Cardiac muscle cell (in vitro differentiated cells and primary cell): ENCODE results near the gene FAM177B. TPM values are rescaled to one million over a fixed set of nuclear protein-coding genes. Genes with fewer than 3 reads are reported as not detected.
A peak's percentile ranks its signal among the peaks of the same experiment; 100 is the strongest.

Experiments
- DNase-seq, 2 donors: peaks; one replicate each; pipeline versions ENCODE4 v3.0.0 to v3.0.0-alpha.2; 2010 to 2017; ENCODE audit warnings: low read depth in 1 of 2, low spot score in 1 of 2
- H3K27ac ChIP-seq: fragments of 200-600 bp; sonication (generic); 2 replicates; pipeline ENCODE4 v1.5.1; 2016
- H3K27me3 ChIP-seq: fragments of 200-600 bp; sonication (generic); 2 replicates; pipeline ENCODE4 v1.6.0; 2016; ENCODE audit warnings: control low read depth
- H3K36me3 ChIP-seq: fragments of 200-600 bp; sonication (generic); 2 replicates; pipeline ENCODE4 v1.5.1; 2016; ENCODE audit warnings: control low read depth
- H3K4me1 ChIP-seq: fragments of 200-600 bp; sonication (generic); 2 replicates; pipeline ENCODE4 v1.8.1; 2017; ENCODE audit warnings: low read depth, mild to moderate bottlenecking, mixed run types
- H3K4me3 ChIP-seq: fragments of 200-600 bp; sonication (generic); 2 replicates; pipeline ENCODE4 v1.5.1; 2016; ENCODE audit warnings: mild to moderate bottlenecking
- H3K9me3 ChIP-seq: fragments of 200-600 bp; sonication (generic); 2 replicates; pipeline ENCODE4 v1.5.1; 2017; ENCODE audit warnings: low read depth, mild to moderate bottlenecking, control low read depth
- polyA plus RNA-seq: library from polyadenylated mRNA; unstranded; fragments of >200 nt; fragmentation: Nextera tagmentation; extraction: Ambion mirVana; gene quantifications from 2 replicates; pipeline ENCODE4 v1.2.1, GENCODE V29; 2016
- total RNA-seq: library from RNA; depleted of rRNA; stranded (reverse); fragments of >200 nt; gene quantifications from 2 replicates; pipeline ENCODE4 v1.2.3, GENCODE V29; 2016
- TF ChIP-seq, protein P1 (sequence below): IDR thresholded peaks from 2 replicates; pipeline ENCODE4 v1.5.1; 2012; ENCODE audit warnings: low read depth, mild to moderate bottlenecking, low read length

The FAM177B gene
- total and polyA plus RNA-seq, 2 experiments from 2014 or later = not detected

DNA sequence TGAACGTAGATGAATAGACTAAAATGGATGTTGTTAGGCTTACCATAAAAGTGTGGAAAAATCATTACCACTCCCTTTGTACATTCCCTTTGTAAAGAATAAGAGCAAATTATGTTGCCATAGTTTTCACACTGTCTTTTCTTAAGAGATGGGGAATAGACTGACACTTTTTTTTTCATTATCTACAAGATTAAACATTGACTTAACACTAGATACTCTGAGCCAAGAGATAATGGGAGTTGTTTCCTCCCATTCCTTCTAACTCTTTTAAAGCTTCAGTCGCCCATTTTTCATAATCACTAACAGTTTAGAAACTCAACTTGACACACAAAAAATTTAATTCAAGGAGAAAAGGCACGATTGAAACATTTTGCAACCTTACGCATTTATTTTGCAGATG lies 34.8 kb upstream of the FAM177B start:
- DNase-seq = no peak
- H3K36me3 ChIP-seq = peaks cover 17% of the 10 kb centered on the region
- no peak overlapping the region for H3K4me3 ChIP-seq
- no peaks in the 10 kb centered on the region for H3K9me3 ChIP-seq
- TF ChIP-seq, protein P1, sequence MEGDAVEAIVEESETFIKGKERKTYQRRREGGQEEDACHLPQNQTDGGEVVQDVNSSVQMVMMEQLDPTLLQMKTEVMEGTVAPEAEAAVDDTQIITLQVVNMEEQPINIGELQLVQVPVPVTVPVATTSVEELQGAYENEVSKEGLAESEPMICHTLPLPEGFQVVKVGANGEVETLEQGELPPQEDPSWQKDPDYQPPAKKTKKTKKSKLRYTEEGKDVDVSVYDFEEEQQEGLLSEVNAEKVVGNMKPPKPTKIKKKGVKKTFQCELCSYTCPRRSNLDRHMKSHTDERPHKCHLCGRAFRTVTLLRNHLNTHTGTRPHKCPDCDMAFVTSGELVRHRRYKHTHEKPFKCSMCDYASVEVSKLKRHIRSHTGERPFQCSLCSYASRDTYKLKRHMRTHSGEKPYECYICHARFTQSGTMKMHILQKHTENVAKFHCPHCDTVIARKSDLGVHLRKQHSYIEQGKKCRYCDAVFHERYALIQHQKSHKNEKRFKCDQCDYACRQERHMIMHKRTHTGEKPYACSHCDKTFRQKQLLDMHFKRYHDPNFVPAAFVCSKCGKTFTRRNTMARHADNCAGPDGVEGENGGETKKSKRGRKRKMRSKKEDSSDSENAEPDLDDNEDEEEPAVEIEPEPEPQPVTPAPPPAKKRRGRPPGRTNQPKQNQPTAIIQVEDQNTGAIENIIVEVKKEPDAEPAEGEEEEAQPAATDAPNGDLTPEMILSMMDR = no peak
- no peaks in the 10 kb centered on the region for H3K4me1 ChIP-seq
- no peak overlapping the region for H3K27ac ChIP-seq
- no peaks in the 10 kb centered on the region for H3K27me3 ChIP-seq

DNA sequence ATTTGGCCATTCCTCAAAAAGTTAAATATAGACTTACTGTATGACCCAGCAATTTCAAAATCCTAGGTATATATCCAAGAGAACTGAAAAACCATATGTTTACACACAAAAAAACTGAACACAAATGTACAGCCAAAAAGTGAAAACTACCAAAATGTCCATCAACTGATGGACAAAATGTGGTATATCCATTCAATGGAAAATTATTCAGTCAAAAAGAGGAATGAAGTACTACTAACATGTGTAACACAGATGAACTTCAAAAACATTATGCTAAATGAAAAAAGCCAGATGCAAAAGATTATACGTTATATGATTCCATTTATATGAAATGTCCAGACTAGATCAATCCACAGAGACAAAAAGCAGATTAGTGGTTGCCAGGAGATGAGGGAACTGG lies 32.7 kb upstream of the FAM177B start:
- peaks cover 13% of the 10 kb centered on the region for H3K36me3 ChIP-seq
- H3K9me3 ChIP-seq = no peaks in the 10 kb centered on the region
- no peaks in the 10 kb centered on the region for H3K27me3 ChIP-seq
- H3K4me3 ChIP-seq = no peak overlapping the region
- no peak overlapping the region for H3K27ac ChIP-seq
- no peak for DNase-seq
- H3K4me1 ChIP-seq = no peaks in the 10 kb centered on the region
- TF ChIP-seq, protein P1 = no peak

DNA sequence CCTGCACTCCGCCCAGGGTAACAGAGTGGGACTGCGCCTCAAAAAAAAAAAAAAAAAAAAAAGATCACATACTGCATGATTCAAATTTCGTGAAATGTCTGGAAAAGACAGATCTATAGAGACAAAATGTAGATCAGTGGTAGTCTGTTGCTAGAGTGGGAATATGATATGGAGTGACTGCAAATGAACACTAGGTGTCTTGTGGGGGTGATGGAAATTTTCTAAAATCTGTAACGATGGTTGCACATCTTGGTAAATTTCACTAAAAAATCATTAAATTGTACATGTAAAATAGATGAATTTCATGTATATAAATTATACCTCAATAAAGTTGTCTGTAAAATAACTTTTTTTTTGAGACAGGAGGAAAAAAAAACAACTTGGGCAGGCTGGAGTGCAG lies 30.2 kb upstream of the FAM177B start:
- Histone ChIP-seq H3K4me3 (no peak overlapping the region), H3K9me3 (no peaks in the 10 kb centered on the region), H3K27ac (no peak overlapping the region), H3K36me3 (peaks cover 11% of the 10 kb centered on the region), H3K4me1 (peaks cover 4% of the 10 kb centered on the region), H3K27me3 (no peaks in the 10 kb centered on the region)
- no peak for DNase-seq
- TF ChIP-seq, protein P1 = peak; percentile 18

DNA sequence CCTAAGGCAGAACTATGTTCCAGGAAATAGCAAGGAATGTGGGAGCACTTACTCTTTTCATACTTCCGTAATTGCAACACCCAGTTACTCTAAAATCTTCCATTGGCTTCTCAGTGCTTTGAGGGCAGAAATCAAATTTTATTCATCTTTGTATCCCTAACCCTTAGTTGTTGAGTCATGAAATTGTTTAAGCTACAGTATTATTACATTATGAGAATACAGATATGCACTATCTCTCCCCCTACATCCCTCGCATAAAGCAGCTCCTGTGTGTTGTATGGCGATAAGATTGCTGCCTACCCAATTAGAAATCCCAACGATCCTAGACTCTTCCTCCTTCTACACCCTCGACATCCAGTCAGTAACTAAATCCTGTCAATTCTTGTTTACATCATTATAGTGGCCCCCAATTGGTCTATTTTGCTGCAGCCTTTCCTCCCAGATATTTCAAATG lies 27.3 kb upstream of the FAM177B start:
- no peaks in the 10 kb centered on the region for H3K27me3 ChIP-seq
- H3K4me3 ChIP-seq = no peak overlapping the region
- no peak overlapping the region for H3K27ac ChIP-seq
- no peaks in the 10 kb centered on the region for H3K36me3 ChIP-seq
- DNase-seq = peak in 1 of 2 donors; percentile 49
- peaks cover 4% of the 10 kb centered on the region for H3K4me1 ChIP-seq
- H3K9me3 ChIP-seq = no peaks in the 10 kb centered on the region
- TF ChIP-seq, protein P1 = no peak

DNA sequence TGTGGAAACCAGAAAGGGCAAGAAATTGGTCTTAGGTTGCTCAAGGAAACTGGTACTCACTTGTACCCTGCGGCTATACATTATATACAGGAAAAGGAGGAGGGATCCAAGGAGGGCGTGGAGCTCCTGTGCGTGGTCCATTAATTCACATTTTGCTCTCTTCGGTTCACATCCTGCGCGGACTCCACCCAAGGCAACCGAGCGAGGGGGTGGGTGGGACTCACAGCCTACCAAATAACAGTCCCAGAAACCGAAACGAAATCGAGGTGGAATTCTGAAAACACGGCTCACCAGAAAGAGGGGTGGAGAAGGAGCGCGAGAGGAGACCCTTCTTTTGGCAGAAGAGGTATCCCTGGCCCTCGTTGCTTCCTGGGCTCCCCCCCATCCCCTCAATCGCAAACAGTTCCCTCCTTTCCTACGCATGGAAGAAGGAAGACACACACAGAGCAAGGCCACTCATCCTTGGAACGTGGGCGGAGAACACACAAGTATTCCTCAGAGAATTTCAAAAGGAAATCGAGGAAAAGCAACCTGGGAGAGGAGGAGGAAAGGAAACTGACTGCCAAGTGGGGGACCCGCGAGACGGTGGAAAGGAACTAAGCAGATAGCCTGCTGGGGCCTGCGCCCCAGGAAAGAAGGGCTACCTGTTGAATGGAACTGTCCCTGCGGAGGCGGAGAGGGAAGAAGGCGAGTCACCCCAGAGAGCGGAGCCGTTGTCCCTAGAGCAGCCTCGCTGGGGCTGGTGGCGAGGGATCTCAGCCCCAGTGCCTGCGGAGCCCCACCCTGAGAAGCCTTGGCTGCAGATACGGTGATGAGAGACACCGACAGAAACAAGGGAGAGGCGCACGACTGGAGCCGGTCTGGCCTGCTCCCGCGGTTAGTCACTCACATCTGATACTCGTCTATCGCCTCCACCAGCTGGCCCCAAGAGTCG lies 25.4 kb upstream of the FAM177B start:
- TF ChIP-seq, protein P1 = no peak
- H3K4me3 ChIP-seq = peak overlapping the region; percentile 88
- peak overlapping the region; percentile 95 for H3K27ac ChIP-seq
- peaks cover 3% of the 10 kb centered on the region for H3K36me3 ChIP-seq
- no peaks in the 10 kb centered on the region for H3K27me3 ChIP-seq
- DNase-seq = peak; percentile 57 to 65
- H3K4me1 ChIP-seq = peaks cover 4% of the 10 kb centered on the region
- H3K9me3 ChIP-seq = no peaks in the 10 kb centered on the region
